GM21515 (cell line): ENCODE data around the gene NIPSNAP2.
"Not testable (repeated sequence)": the region's sequence is repeated elsewhere in the genome, so short reads cannot be mapped to it uniquely, and the experiment has no call there.

ENCODE experiments used
- ATAC-seq: cut with Tn5 transposase; IDR thresholded peaks from one replicate; pipeline ENCODE4 v1.9.1; 2021; ENCODE audit not compliant: unreplicated experiment

The NIPSNAP2 gene

DNA sequence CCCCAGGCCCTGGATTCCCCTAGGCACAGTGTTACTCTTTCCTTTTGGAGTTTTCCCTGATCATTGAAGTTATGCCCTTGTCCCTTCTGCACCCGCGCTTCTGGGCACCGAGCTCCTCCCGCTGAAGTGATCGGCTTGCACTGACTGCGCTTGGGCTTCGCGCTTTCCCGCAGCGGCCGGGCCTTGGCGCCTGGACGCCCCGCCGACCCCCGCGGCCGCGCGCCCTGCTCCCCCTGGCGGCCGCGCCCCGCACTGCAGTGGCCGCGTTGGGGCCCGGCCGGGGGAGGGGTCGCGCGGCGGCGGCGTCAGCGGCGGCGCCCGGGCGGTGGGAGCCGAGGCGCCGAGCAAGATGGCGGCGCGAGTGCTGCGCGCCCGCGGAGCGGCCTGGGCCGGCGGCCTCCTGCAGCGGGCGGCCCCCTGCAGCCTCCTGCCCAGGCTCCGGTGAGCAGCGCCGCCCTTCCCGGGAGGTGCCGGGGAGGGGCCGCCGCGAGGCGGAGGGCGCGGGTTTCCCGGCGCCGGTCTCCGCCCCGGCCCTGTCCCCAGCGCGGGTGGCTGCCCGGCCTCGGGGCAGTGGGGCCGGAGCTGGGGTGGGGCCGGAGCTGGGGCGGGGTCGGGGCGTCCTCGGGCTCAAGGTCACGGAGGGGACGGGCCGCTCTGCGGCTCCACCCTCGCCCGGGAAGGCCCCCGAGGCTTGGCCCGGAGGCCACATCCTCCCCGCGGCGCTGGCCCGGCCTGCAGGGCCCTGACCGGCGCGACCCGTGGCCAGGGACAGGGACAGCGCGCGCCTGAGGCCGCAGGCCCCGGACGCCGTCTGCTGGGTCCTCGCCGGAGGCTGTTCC lies at the start of gene NIPSNAP2:
Gene NIPSNAP2, plus strand, starts transcription at position 325 of the 839 bp plus-strand sequence. Its CDS starts 25 bp downstream, at position 350.
- peak; percentile 81 for ATAC-seq

DNA sequence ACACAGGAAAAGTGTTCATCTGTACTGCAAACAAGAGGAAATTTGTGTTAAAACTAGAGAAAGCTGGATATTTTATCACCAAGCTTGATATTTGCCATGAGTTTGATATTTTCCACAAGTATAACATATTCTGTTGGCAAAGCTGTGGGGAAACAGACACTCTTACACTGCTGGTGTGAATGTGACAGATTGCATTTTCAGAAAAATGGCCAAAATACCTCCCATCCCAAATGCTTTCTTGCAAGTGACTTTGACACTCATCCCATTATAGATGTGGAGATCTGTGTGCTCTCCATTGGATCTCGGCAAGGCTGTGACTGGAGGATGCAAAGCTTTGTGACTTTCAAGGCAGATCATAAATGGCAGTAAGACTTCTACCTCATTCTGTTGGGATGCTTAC lies 46.6 kb upstream of the NIPSNAP2 start:
- no peak for ATAC-seq

DNA sequence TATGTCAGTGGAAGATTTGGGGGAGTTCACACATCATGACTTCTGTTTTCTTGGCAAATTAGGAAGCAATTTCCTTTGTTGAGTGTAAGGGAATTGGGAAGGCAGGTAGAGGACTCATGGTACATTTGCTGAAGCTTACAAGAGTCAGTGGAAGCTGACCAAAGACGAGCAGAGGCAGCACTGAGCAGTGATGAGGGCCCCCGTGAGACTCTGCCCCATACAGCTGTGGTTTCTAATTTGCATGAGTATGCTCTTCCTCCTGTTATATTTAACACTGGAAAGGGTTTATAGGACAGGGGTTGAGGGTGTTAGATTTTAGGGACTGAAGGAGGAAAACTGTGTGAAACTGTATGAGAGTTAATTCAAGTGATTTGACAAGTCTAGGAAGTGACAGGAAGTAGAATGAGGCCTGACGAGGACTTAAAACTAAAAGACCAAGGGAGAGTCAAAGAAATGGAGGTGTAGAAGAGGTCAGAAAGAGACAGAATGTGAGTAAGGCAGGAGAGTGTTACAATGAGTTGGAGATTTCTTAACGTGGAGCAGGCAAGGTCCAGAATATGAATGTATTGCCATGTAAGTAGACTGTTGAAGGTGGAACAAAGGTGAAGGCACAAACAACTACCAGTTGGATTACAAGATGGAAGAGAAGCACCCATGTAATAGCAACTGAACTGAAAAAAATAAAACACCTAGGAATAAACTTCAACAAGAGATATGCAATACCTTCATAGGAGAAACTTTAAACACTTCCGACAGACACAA lies 36.2 kb upstream of the NIPSNAP2 start:
- no peak for ATAC-seq

DNA sequence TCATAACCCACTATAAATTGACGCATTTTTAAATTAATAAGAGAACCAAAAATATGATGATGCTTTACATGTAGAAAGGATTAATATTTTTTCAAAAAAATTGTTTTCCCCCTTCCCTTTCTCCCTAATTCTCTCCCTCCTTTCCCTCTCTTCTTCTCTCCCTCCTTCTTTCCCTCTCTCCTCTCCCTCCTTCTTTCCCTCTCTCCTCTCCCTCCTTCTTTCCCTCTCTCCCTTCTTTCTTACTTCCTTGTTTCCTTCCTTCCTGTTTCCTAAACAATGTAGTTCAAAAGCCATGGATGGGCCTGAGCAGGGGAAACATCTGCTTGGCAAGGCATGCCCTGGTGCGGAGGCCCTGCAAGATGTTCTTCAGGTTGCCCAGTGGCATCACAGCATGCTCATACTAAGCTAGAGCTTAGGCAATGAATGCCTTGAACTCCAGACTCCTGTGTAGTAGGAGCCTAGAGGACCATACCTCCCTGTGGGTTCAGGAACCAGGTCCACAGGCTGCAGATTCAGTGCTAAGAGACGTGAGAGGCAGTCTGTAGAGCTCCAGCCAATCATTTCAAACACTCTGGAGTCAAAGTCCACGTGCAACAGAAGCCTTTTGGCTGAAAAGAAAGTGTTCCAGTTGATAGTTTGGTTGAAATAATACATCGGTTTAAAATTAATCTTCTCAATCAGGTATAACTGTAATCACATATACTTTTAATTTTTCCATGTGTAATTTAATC lies 32.8 kb upstream of the NIPSNAP2 start:
- ATAC-seq, result no peak

DNA sequence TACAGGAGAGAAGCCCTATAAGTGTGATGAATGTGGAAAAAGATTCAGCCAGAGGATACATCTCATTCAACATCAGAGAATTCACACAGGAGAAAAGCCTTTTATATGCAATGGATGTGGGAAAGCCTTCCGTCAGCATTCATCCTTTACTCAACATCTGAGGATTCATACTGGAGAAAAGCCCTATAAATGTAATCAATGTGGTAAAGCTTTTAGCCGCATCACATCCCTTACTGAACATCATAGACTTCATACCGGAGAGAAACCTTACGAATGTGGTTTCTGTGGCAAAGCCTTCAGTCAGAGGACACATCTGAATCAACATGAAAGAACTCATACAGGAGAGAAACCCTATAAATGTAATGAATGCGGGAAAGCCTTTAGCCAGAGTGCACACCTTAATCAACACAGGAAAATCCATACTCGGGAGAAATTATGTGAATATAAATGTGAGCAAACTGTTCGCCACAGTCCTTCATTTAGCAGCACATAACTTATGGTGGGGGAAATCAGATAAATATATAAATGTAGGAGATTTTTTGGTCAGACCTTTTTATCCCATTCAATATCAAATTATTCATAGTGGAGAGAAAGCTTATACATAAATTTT lies 24.8 kb upstream of the NIPSNAP2 start:
- no peak for ATAC-seq

DNA sequence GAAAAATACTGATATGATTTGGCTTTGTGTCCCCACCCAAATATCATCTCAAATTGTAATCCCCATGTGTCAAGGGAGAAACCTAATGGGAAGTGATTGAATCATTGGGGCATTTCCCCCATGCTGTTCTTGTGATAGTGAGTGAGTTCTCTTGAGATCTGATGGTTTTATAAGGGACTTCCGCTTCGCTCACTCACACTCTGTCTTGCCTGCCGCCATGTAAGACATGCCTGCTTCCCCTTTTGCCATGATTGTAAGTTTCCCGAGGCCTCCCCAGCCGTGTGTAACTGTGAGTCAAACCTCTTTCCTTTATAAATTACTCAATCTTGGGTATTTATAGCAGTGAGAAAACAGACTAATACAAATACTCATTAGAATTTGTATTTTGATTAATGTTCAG lies 17.8 kb upstream of the NIPSNAP2 start:
- ATAC-seq, result no peak

DNA sequence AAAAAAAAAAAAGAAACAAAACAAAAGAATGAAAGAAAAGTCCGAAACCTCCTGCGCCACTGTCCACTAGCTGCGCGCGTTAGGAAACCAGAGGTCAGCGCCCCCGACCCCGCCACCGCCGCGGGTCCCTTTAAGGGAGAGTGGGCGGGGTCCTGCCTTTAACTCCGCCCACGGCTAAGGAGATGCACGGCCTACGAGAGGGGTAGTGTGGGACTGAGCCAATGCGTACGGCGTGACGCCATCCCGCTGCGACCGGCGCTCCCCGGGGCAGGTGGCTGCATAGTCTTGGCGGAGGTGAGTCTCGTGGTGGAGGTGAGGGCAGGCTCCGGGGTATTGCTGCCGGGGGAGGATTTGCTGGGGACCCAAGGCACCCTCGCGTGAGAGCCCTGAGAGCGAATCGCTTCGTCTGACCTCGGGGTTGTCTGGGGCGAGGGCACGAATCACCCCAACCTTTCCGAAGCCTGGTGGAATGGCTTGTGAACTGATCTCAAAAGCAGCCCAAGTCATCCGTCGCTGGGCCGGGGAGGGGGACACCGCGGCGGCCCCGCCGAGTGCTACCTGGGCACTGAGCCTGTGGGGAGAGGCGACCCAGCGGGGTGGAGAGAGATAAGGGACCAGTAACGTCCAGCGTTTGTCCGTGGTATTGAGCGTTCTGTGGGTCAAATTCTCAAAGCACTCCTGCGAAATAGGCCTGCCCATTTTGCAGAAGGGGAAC lies 12.6 kb upstream of the NIPSNAP2 start, which contains the start of gene MRPS17:
Gene MRPS17, plus strand, starts transcription at position 241 of the 715 bp plus-strand sequence. CDS start 1,319 bp downstream, outside the sequence.
- ATAC-seq, result peak; percentile 100

DNA sequence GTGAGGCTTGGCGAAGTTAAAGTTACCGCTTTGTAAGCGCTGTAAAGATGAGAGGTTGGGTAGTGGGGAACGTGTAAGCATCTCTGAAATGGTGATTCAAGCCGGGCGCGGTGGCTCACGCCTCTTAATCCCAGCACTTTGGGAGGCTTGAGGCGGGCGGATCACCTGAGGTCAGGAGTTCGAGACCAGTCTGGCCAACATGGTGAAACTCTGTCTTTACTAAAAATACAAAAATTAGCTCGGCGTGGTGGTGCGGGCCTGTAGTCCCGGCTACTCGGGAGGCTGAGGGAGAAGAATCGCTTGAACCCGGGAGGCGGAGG lies 12.1 kb upstream of the NIPSNAP2 start:
- ATAC-seq, result not testable (repeated sequence)

DNA sequence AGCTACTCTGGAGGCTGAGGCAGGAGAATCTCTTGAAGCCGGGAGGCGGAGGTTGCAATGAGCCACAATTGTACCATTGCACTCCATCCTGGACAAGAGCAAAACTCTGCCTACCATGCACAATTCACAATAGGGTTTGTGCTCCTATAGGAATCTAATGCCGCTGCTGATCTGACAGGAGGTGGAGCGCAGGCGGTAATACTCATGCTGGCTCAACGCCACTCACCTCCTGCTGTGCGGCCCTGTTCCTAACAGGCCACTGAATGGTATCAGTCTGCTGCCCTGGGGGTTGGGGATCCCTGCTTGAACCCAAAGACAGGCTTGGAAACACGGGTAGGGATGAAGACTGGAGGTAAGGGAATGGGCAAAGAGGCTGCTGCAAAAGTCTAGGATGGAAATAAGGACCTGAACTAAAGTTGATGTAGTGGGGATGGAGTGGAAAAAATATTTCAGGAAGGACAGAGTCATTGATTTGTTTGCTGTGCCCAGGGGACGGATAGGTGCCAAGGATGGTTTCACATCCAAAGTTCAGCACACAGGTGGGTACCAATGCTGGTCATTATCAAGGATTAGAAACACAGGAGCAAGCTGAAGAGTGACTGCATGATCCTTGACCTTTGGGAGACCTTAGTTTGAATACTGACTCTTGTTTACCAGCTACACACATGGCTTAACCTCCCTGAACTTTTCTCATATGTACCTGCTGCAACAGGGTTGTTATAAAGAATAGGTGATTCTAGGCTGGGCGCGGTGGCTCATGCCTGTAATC lies 10.5 kb upstream of the NIPSNAP2 start:
- ATAC-seq, result no peak

DNA sequence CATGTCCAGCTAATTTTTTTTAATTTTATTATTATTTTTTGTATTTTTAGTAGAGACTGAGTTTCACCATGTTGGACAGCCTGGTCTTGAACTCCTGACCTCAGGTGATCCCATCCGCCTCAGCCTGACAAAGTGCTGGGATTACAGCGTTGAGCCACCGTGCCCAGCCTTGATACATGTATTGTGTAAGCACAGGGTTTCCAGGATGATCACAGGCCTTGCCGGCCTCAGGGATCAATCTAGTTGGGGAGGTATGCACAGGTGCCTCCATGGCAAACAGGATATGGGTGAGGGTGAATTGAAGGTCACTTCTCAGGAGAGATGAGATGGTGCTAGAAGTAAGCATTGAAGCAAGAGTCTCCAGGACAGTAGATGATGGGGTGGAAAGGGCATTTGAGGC lies 7.2 kb upstream of the NIPSNAP2 start:
- ATAC-seq, result no peak

DNA sequence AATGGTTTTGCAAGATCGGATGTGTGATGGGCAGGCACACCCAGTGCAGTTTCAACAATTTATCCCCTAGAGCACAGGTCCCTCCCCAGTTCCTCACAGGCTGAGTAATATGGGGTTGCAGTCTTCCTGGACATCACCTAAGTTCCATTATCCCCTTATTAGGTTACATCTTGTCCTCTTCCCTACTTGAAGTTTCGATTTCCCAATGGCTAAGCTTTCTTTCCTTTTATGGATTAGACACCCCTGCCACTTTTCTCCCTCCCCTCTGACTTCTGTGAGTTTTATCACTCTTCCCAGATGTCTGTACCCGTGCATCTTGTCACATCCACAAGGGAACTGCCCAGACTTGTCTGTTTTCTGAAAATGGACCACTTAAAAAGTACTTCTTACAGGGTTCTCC lies 2.4 kb upstream of the NIPSNAP2 start:
- no peak for ATAC-seq

DNA sequence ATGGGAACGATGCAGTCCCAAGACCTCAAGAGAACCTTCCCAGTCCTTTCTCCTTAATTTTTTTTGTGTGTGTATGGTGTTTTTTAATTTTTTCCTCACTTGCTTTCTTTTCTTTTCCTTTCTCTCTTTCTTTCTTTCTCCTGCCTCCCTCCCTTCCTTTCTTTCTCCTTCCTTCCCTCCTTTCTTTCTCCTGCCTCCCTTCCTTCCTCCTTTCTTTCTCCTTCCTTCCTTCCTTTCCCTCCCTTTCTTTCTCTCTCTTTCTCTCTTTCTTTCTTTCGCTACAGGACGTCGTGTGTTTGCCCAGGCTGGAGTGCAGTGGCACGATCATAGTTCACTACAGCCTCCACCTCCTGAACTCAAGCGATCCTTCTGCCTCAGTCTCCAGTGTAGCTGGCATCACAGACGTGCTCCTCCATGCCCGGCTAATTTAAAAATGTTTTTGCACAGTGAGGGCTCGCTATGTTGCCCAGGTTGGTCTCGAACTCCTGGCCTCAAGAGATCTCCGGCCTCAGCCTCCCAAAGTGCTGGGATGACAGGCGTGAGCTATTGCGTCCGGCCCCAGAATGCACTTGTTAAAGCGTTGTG lies 709 bp upstream of the NIPSNAP2 start:
- ATAC-seq, result no peak

DNA sequence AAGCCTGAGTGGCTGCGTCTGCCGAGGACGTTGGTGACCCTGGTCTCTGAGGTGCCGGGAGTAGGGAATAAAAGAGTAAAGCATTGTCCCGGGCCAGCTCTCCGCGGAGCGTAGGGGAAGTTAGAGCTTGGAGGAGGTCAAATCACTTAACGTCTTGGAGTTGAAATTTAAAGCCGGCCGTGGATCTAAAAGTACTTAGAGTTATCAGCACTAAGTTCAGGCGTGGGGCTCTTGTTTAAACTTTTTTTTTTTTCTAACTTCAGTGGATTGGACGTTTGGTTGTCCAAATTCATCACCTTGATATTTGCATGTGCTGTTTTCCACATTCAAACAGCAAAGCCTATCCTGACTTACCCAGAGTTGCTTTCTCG lies 700 bp downstream of the NIPSNAP2 start:
- ATAC-seq, result no peak

DNA sequence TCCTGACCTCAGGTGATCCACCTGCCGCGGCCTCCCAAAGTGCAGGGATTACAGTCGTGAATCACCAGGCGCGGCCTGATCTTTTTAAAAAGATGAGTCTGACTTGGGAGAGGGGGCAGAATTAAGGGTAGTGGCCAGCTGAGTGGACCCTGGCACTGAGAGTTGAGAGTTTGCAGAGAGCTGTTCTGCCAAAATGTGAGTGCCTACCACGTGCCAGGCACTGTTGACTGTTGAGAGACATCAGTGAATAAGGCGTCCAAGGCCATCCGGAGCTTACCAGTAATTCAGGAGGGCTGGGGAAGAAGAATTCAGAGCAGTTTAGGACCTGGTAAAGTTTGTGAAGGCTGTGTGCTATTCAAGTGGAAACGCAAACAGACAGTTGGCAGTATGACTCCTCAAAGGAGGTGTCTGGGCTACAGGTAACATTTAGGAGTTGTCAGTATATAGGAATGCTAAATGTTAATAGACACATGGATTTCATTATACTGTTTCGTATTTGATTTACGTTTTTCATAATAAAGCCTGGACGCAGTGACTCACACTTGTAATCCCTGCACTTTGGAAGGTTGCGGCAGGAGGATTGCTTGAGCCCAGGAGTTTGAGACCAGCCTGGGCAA lies 1.5 kb downstream of the NIPSNAP2 start:
- ATAC-seq, result no peak

DNA sequence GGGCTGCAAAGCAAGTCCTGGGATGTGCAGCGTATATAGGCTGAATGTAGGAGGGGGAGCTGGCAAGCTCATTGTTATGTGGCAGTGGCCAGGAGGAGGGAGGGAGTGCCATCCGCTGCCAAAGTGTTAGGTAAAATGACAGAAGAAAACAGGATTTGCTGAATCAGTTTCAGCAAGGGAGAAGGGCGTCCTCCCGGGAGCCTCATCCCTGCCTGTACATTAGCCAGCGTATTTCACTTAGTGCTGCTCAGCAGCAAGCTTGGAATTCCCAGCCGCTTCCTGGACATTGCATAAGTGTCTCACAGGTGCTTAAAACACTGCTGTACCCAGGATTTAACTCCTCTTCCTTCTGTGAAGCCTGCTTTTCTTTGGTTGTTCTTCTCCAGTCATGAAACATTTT lies 2.5 kb downstream of the NIPSNAP2 start:
- ATAC-seq, result no peak

DNA sequence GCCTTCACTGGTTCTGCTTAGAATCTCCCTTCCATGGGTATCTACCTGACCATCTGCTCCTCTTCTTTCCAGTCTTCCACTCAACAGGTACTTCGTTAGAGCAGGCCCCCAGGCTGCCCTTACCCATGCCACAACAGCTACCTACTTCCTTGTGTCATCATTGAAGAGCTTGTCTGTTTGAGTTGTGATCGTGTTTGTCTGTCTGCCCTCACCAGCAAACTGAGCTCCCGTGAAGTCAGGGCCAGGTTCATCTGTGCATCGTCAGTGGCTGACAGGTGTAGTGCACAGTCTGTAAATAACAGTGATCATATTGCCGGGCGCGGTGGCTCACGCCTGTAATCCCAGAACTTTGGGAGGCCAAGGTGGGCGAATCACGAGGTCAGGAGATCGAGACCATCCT lies 5.0 kb downstream of the NIPSNAP2 start:
- ATAC-seq, result no peak

DNA sequence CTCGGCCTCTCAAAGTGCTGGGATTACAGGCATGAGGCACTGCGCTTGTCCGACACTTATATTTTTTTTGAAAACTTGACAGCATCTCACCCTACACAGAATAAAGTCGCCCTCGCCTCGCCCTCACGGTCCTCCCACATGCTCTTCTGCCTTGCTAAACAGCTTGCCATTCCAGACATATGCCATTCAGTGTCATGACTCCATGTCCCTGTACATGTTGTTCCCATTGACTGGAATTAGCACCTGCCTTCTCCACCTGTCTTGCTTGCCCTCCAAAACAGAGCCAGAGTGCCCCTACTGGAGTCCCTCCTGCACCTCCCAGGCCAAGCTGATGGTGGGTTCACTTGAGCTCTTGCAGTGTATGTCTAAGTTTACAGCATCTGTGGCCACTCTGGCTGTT lies 6.2 kb downstream of the NIPSNAP2 start:
- no peak for ATAC-seq

DNA sequence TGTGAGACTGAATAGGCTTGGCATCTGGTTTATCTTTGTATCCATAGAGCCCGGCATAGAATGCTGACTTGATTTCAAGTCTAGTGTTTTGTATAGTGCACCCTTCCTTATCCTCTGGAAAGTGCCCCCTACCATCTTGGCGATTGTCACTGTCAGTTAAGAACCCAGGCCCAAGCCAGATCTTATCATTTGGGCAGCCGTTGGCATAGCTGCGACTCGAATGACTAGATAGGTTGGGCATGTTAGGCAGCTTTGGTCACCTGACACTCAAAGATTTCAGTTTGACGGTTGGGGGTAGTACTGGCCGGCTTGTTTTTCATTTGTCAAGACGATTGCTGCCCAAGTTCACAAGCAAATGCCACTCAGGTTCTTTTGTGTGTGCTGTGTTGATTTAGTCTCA lies 6.6 kb downstream of the NIPSNAP2 start:
- no peak for ATAC-seq

DNA sequence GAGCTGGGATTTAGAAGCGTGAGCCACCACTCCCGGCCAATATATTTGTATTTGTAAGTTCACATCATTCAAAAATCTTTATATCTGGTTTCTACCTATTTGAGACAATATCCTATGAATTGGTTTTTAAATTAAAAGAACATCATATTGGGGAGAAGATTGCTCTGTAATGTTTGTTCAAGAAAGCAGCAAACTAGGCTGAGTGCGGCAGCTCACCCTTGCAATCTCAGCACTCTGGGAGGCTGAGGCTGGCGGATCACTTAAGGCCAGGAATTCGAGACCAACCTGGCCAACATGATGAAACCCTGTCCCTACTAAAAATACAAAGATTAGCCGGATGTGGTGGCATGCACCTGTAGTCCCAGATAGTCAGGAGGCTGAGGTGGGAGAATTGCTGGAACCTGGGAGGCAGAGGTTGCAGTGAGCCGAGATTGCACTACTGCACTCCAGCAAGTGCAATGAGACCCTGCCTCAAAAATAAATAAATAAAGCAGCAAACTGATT lies 9.4 kb downstream of the NIPSNAP2 start:
- no peak for ATAC-seq
